ENCODE measurements around the gene RASSF1. TPM values are rescaled to one million over a fixed set of nuclear protein-coding genes. Genes with fewer than 3 reads are reported as not detected.

The RASSF1 gene
- total and polyA plus RNA-seq, 2 of the 8 experiments (the other 6 are each of a cell fraction or from before 2014, with no cell fraction given): 10.3 to 15.7 TPM

GRCh38 chr3:50356553-50356952 lies 15.9 kb upstream of the RASSF1 start:
- Histone ChIP-seq H2BK5ac (ENCODE audit: low read depth, low read length) (no peak overlapping the region), H4K91ac (replicated peaks; ENCODE audit: insufficient read length, low read length) (no peak overlapping the region), H3K18ac (ENCODE audit: extremely low read depth, low read length) (no peak overlapping the region), H2AK5ac (ENCODE audit: low read depth, low read length) (no peak overlapping the region), H3K4me3 (ENCODE audit: extremely low read depth in 1 of 4, insufficient read depth in 2 of 4, low read depth in 3 of 4, low read length in 4 of 4) (peak overlapping the region in 1 of 4 experiments; percentile 8; a peak in 1 of 8 replicates), H2BK15ac (ENCODE audit: low read length) (no peak overlapping the region), H3K9me3 (ENCODE audit: insufficient read depth in 2 of 2, low read depth in 1 of 2, low read length in 1 of 2) (no peaks in the 10 kb centered on the region), H3K23me2 (ENCODE audit: low read depth, low read length) (peaks cover 10% of the 10 kb centered on the region; the same call in 1 of the 2 replicates), H3K79me1 (ENCODE audit: low read depth, low read length) (peaks cover 16% of the 10 kb centered on the region), H3K27me3 (replicated peaks in 1 of 4; ENCODE audit: control insufficient read depth in 3 of 4, extremely low read depth in 1 of 4, insufficient read depth in 3 of 4, low read length in 3 of 4) (no peaks in the 10 kb centered on the region), H3K27ac (ENCODE audit: low read depth, low read length) (no peak overlapping the region), H3K36me3 (ENCODE audit: control insufficient read depth in 2 of 4, insufficient read depth in 4 of 4, low read length in 3 of 4) (peaks cover 3 to 10% (median 5%) of the 10 kb centered on the region in 4 experiments; a peak in 5 of 8 replicates), H2BK12ac (ENCODE audit: low read depth, low read length) (no peak overlapping the region), H4K20me1 (replicated peaks in 1 of 2; ENCODE audit: control insufficient read depth in 1 of 2, insufficient read depth in 2 of 2, low read length in 2 of 2) (peaks cover 9 to 22% of the 10 kb centered on the region in 2 experiments), H2BK20ac (ENCODE audit: low read length) (no peak overlapping the region), H3K56ac (replicated peaks; ENCODE audit: insufficient read length, low read depth, low read length) (no peak overlapping the region), H3K4me2 (ENCODE audit: insufficient read depth in 1 of 2, low read depth in 2 of 2, low read length in 2 of 2) (peak overlapping the region in 1 of 2 experiments; percentile 72; a peak in 1 of 4 replicates), H3K23ac (ENCODE audit: insufficient read length) (no peak overlapping the region), H3K79me2 (ENCODE audit: control insufficient read depth in 1 of 2, insufficient read depth in 2 of 2, low read length in 2 of 2) (peaks cover 0 to 26% of the 10 kb centered on the region in 2 experiments; a peak in 2 of 4 replicates), H3K14ac (ENCODE audit: insufficient read length) (no peak overlapping the region), H2AFZ (ENCODE audit: low read length) (no peak overlapping the region), H2BK120ac (replicated peaks; ENCODE audit: low read depth, low read length) (no peak overlapping the region), H4K8ac (ENCODE audit: extremely low read depth, insufficient read depth, low read length) (no peak overlapping the region), H3K4me1 (replicated peaks in 1 of 4; ENCODE audit: control insufficient read depth in 3 of 4, insufficient read depth in 4 of 4, low read length in 3 of 4) (peaks cover 0 to 16% (median 8%) of the 10 kb centered on the region in 4 experiments; a peak in 6 of 7 replicates), H3K4ac (replicated peaks; ENCODE audit: insufficient read length, low read depth, low read length) (no peak overlapping the region), H3K9ac (replicated peaks in 1 of 4; ENCODE audit: extremely low read depth in 1 of 4, low read depth in 3 of 4, low read length in 3 of 4) (peak overlapping the region in 1 of 4 experiments; percentile 44; a peak in 1 of 7 replicates), H4K5ac (ENCODE audit: insufficient read length, low read depth, low read length) (no peak overlapping the region)
- WGBS, 2 experiments (ENCODE audit: extremely low coverage in 1 of 2, insufficient coverage in 1 of 2, insufficient read length in 1 of 2, insufficient replicate concordance in 2 of 2, low coverage in 1 of 2, low lambda C conversion rate in 2 of 2, missing lambda C conversion rate in 1 of 2): 91% methylated on average over 5 of the region's 5 CpGs; no CpG with 5 or more reads in 1 of the 2 experiments
- DNase-seq (ENCODE audit: low read depth in 1 of 2, low spot score in 2 of 2) (peak in 1 of 2 experiments; percentile 43), FAIRE-seq (no peak)
- ChIA-PET POLR2A (ENCODE audit: partially characterized antibody) (interaction anchor here (1.0 to 2.0 kb wide), 6 partner anchors 8 to 63 kb away, joined by 3 to 8 read pairs (median 4); partner anchors contain the start of gene ZMYND10), CTCF (ENCODE audit: partially characterized antibody) (interaction anchor here (1.0 to 13.4 kb wide), 15 partner anchors 9 to 258 kb away, joined by 3 to 136 read pairs (median 6); partner anchors contain the start of gene ZMYND10)
- no peak for TF ChIP-seq TBP (IDR thresholded peaks at IDR 0.05; ENCODE audit: low read depth, low read length)

Data from H1 (cell line).